HepG2 (cell line): ENCODE results near the gene TRAPPC4. TPM values are rescaled to one million over a fixed set of nuclear protein-coding genes. Genes with fewer than 3 reads are reported as not detected.

ENCODE experiments used
- CREB1 ChIP-seq, 2 experiments: fragments of 450-650 bp in 1 of 2; IDR thresholded peaks; 2 replicates each; pipeline ENCODE4 v1.6.1; 2016 to 2017; ENCODE audit warnings: control low read depth in 1 of 2, mild to moderate bottlenecking in 1 of 2, missing compliant biosample characterization in 1 of 2, missing genetic modification characterization in 1 of 2
- DNMT1 ChIP-seq: sonication (generic); formaldehyde crosslinking; IDR thresholded peaks from 2 replicates; pipeline ENCODE4 v1.5.1; 2020; ENCODE audit warnings: mild to moderate bottlenecking, missing genetic modification reagents
- FOSL1 ChIP-seq: sonication (generic); formaldehyde crosslinking; IDR thresholded peaks from 2 replicates; pipeline ENCODE4 v1.9.0; 2021; ENCODE audit warnings: missing genetic modification reagents, borderline replicate concordance
- KLF9 ChIP-seq: IDR thresholded peaks from 2 replicates; pipeline ENCODE4 v1.6.1; 2016; ENCODE audit warnings: low read depth
- MATR3 ChIP-seq: sonication (generic); formaldehyde crosslinking; IDR thresholded peaks from 2 replicates; pipeline ENCODE4 v1.4.0; 2020; ENCODE audit warnings: missing genetic modification reagents
- NFKB2 ChIP-seq: sonication (generic); formaldehyde crosslinking; IDR thresholded peaks from 2 replicates; pipeline ENCODE4 v1.4.0; 2020; ENCODE audit warnings: missing genetic modification reagents, borderline replicate concordance
- RXRB ChIP-seq: IDR thresholded peaks from 2 replicates; pipeline ENCODE4 v1.6.1; 2016; ENCODE audit warnings: borderline replicate concordance, missing genetic modification reagents, missing compliant biosample characterization
- TBL1XR1 ChIP-seq: fragments of 150-350 bp; IDR thresholded peaks from 2 replicates; pipeline ENCODE4 v1.6.1; 2014; ENCODE audit warnings: borderline replicate concordance, low read length; ENCODE audit not compliant: partially characterized antibody
- ZEB1 ChIP-seq: IDR thresholded peaks from 2 replicates; pipeline ENCODE4 v1.6.1; 2012; ENCODE audit warnings: mild to moderate bottlenecking, low read depth, inconsistent platforms; ENCODE audit not compliant: insufficient replicate concordance
- ZNF138 ChIP-seq: sonication (generic); formaldehyde crosslinking; IDR thresholded peaks from 2 replicates; pipeline ENCODE4 v1.5.0; 2020; ENCODE audit warnings: mild to moderate bottlenecking, low read depth, missing genetic modification reagents
- ZSCAN20 ChIP-seq: sonication (generic); formaldehyde crosslinking; IDR thresholded peaks from 2 replicates; pipeline ENCODE4 v1.4.0; 2020; ENCODE audit warnings: missing genetic modification reagents, mild to moderate bottlenecking, borderline replicate concordance
- polyA plus RNA-seq, 8 experiments: library from polyadenylated mRNA; depleted of rRNA in 3 of 8; stranded (reverse) in 7 of 8; unstranded in 1 of 8; fragments of >200 nt; fragmentation: Illumina TruSeq in 4 of 8; extraction: Trizol in 4 of 8; gene quantifications; 2 replicates each; pipeline versions ENCODE4 v1.2.1 to v1.2.3, GENCODE V29; 2011 to 2016; ENCODE audit warnings: low read depth in 4 of 8, missing spikeins in 1 of 8, mixed read lengths in 1 of 8; ENCODE audit not compliant: insufficient read depth in 1 of 8
- total RNA-seq, 5 experiments: library from RNA; depleted of rRNA; stranded (reverse); fragments of >200 nt; fragmentation: Illumina TruSeq; extraction: Trizol; gene quantifications; 2 replicates each; pipeline ENCODE4 v1.2.3, GENCODE V29; 2016; ENCODE audit warnings: low read depth in 1 of 5
- TF ChIP-seq, protein P1 (sequence below), 2 experiments: sonication (generic) in 1 of 2; formaldehyde crosslinking in 1 of 2; IDR thresholded peaks; 2 replicates each; pipeline versions ENCODE4 v1.6.1 to v1.9.0; 2014 to 2022; ENCODE audit warnings: antibody characterized with exemption in 1 of 2, borderline replicate concordance in 1 of 2, inconsistent platforms in 1 of 2, low read depth in 1 of 2, missing genetic modification reagents in 1 of 2
- TF ChIP-seq, protein P2 (sequence below): sonication (generic); formaldehyde crosslinking; IDR thresholded peaks from 2 replicates; pipeline ENCODE4 v1.5.1; 2020; ENCODE audit warnings: mild to moderate bottlenecking, moderate library complexity, missing genetic modification reagents
- TF ChIP-seq, protein P3 (sequence below): sonication (generic); formaldehyde crosslinking; IDR thresholded peaks from 2 replicates; pipeline ENCODE4 v1.4.0; 2020; ENCODE audit warnings: low read depth, mild to moderate bottlenecking, missing genetic modification reagents
- TF ChIP-seq, protein P4 (sequence below): sonication (generic); formaldehyde crosslinking; IDR thresholded peaks from 2 replicates; pipeline ENCODE4 v1.9.0; 2021; ENCODE audit warnings: missing genetic modification reagents, borderline replicate concordance

Gene TRAPPC4
- total and polyA plus RNA-seq, 2 of the 13 experiments (the other 11 are each of a cell fraction or from before 2014, with no cell fraction given), result 97.4 to 140 TPM

GRCh38 chr11:118997627-118998387 is 20.8 kb upstream of the TRAPPC4 start, which contains the start of gene CENATAC (continued):
- TF ChIP-seq, protein P1, sequence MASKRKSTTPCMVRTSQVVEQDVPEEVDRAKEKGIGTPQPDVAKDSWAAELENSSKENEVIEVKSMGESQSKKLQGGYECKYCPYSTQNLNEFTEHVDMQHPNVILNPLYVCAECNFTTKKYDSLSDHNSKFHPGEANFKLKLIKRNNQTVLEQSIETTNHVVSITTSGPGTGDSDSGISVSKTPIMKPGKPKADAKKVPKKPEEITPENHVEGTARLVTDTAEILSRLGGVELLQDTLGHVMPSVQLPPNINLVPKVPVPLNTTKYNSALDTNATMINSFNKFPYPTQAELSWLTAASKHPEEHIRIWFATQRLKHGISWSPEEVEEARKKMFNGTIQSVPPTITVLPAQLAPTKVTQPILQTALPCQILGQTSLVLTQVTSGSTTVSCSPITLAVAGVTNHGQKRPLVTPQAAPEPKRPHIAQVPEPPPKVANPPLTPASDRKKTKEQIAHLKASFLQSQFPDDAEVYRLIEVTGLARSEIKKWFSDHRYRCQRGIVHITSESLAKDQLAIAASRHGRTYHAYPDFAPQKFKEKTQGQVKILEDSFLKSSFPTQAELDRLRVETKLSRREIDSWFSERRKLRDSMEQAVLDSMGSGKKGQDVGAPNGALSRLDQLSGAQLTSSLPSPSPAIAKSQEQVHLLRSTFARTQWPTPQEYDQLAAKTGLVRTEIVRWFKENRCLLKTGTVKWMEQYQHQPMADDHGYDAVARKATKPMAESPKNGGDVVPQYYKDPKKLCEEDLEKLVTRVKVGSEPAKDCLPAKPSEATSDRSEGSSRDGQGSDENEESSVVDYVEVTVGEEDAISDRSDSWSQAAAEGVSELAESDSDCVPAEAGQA (IDR thresholded peaks at IDR 0.05; ENCODE audit: low read depth), result 0 out of 2 replicates have a peak, but pooled peaks have one; percentile 32
- TF ChIP-seq, protein P1 (CRISPR knock-in tag; IDR thresholded peaks at IDR 0.05; ENCODE audit: borderline replicate concordance), result 0 out of 2 replicates have a peak, but pooled peaks have one; percentile 58
- no peak for TF ChIP-seq CREB1 (IDR thresholded peaks at IDR 0.05)
- peak; percentile 50 for TF ChIP-seq CREB1 (CRISPR knock-in tag; IDR thresholded peaks at IDR 0.05)
- TF ChIP-seq FOSL1 (CRISPR knock-in tag), result no peak
- 0 out of 2 replicates have a peak, but pooled peaks have one; percentile 62 for TF ChIP-seq KLF9 (CRISPR knock-in tag)
- TF ChIP-seq, protein P2, sequence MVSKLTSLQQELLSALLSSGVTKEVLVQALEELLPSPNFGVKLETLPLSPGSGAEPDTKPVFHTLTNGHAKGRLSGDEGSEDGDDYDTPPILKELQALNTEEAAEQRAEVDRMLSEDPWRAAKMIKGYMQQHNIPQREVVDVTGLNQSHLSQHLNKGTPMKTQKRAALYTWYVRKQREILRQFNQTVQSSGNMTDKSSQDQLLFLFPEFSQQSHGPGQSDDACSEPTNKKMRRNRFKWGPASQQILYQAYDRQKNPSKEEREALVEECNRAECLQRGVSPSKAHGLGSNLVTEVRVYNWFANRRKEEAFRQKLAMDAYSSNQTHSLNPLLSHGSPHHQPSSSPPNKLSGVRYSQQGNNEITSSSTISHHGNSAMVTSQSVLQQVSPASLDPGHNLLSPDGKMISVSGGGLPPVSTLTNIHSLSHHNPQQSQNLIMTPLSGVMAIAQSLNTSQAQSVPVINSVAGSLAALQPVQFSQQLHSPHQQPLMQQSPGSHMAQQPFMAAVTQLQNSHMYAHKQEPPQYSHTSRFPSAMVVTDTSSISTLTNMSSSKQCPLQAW (CRISPR knock-in tag), result peak; percentile 79; the same call in 1 of the 2 replicates
- TF ChIP-seq RXRB, result peak; percentile 60
- no peak for TF ChIP-seq TBL1XR1
- TF ChIP-seq ZNF138, result no peak
- no peak for TF ChIP-seq MATR3
- TF ChIP-seq ZEB1, result no peak
- TF ChIP-seq, protein P3, sequence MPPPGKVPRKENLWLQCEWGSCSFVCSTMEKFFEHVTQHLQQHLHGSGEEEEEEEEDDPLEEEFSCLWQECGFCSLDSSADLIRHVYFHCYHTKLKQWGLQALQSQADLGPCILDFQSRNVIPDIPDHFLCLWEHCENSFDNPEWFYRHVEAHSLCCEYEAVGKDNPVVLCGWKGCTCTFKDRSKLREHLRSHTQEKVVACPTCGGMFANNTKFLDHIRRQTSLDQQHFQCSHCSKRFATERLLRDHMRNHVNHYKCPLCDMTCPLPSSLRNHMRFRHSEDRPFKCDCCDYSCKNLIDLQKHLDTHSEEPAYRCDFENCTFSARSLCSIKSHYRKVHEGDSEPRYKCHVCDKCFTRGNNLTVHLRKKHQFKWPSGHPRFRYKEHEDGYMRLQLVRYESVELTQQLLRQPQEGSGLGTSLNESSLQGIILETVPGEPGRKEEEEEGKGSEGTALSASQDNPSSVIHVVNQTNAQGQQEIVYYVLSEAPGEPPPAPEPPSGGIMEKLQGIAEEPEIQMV (CRISPR knock-in tag), result no peak
- TF ChIP-seq ZSCAN20 (CRISPR knock-in tag), result no peak
- peak; percentile 78; the same call in 1 of the 2 replicates for TF ChIP-seq NFKB2 (CRISPR knock-in tag)
- TF ChIP-seq, protein P4, sequence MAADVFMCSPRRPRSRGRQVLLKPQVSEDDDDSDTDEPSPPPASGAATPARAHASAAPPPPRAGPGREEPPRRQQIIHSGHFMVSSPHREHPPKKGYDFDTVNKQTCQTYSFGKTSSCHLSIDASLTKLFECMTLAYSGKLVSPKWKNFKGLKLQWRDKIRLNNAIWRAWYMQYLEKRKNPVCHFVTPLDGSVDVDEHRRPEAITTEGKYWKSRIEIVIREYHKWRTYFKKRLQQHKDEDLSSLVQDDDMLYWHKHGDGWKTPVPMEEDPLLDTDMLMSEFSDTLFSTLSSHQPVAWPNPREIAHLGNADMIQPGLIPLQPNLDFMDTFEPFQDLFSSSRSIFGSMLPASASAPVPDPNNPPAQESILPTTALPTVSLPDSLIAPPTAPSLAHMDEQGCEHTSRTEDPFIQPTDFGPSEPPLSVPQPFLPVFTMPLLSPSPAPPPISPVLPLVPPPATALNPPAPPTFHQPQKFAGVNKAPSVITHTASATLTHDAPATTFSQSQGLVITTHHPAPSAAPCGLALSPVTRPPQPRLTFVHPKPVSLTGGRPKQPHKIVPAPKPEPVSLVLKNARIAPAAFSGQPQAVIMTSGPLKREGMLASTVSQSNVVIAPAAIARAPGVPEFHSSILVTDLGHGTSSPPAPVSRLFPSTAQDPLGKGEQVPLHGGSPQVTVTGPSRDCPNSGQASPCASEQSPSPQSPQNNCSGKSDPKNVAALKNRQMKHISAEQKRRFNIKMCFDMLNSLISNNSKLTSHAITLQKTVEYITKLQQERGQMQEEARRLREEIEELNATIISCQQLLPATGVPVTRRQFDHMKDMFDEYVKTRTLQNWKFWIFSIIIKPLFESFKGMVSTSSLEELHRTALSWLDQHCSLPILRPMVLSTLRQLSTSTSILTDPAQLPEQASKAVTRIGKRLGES, result no peak
- peak; percentile 76; the same call in 1 of the 2 replicates for TF ChIP-seq DNMT1 (CRISPR knock-in tag)
